NK-92 (cell line): ENCODE data around the gene MSX2.

ENCODE experiments used
- DNase-seq: peaks from one replicate; lab custom pipeline; 2025; ENCODE audit not compliant: unreplicated experiment; lab: John Stamatoyannopoulos, UW

MSX2 gene

GRCh38 chr5:174765540-174765939, 41.2 kb downstream of the MSX2 start:
- DNase-seq, result no peak

- DNase-seq, result no peak
Measured at GRCh38 chr5:174767670-174768069, 43.3 kb downstream of the MSX2 start.

- DNase-seq, result no peak
Measured at GRCh38 chr5:174769005-174769404, 44.6 kb downstream of the MSX2 start.

GRCh38 chr5:174773371-174773770, 49.0 kb downstream of the MSX2 start:
- no peak for DNase-seq

GRCh38 chr5:174775081-174775480, 50.7 kb downstream of the MSX2 start:
- no peak for DNase-seq

- no peak for DNase-seq
Measured at GRCh38 chr5:174777111-174777510, 52.7 kb downstream of the MSX2 start.

- DNase-seq, result no peak
Measured at GRCh38 chr5:174777583-174777982, 53.2 kb downstream of the MSX2 start.
